OCI-LY3 (cell line): ENCODE measurements around the gene SERPINB13.

Experiments used
- H2AFZ ChIP-seq: fragments of 200-600, 300-600 bp; shearing (Covaris generic); 2 replicates; pipeline ENCODE4 v1.6.0; 2014; ENCODE audit warnings: antibody characterized with exemption, low read depth, low read length
- H3K27ac ChIP-seq: fragments of 200-600, 300-600 bp; sonication (generic); 2 replicates; pipeline ENCODE4 v1.5.1; 2014; ENCODE audit warnings: mild to moderate bottlenecking, low read length, moderate library complexity, mixed read lengths
- H3K27me3 ChIP-seq: fragments of 200-600, 300-600 bp; sonication (generic); 2 replicates; pipeline ENCODE4 v1.6.1; 2014; ENCODE audit warnings: low read depth, low read length, mixed read lengths
- H3K36me3 ChIP-seq: fragments of 200-600, 300-600 bp; sonication (generic); replicated peaks from 2 replicates; pipeline ENCODE3; 2014; ENCODE audit warnings: low read depth, low read length, mixed read lengths
- H3K4me1 ChIP-seq: fragments of 300-600, 200-600 bp; sonication (generic); 2 replicates; pipeline ENCODE4 v1.6.1; 2014; ENCODE audit warnings: low read length, mixed read lengths
- H3K4me2 ChIP-seq: fragments of 200-600, 300-600 bp; sonication (generic); 2 replicates; pipeline ENCODE4 v1.6.1; 2014; ENCODE audit warnings: low read length, mixed read lengths
- H3K4me3 ChIP-seq: fragments of 300-600, 200-600 bp; sonication (generic); 2 replicates; pipeline ENCODE4 v1.5.1; 2014; ENCODE audit warnings: antibody characterized with exemption, mild to moderate bottlenecking, low read length, moderate library complexity
- H3K79me2 ChIP-seq: fragments of 300-600, 200-600 bp; shearing (Covaris generic); 2 replicates; pipeline ENCODE4 v1.6.1; 2014; ENCODE audit warnings: mild to moderate bottlenecking, low read length, mixed read lengths
- H3K9ac ChIP-seq: fragments of 300-600, 200-600 bp; shearing (Covaris generic); 2 replicates; pipeline ENCODE4 v1.6.0; 2014; ENCODE audit warnings: mild to moderate bottlenecking, low read length, moderate library complexity
- H3K9me3 ChIP-seq: fragments of 200-600, 300-600 bp; shearing (Covaris generic); 2 replicates; pipeline ENCODE4 v1.6.1; 2014; ENCODE audit warnings: low read length, mixed read lengths; ENCODE audit not compliant: insufficient read depth
- H4K20me1 ChIP-seq: fragments of 200-600, 300-600 bp; sonication (generic); 2 replicates; pipeline ENCODE4 v1.6.1; 2016; ENCODE audit warnings: low read length, mixed read lengths; ENCODE audit not compliant: insufficient read depth
- CTCF ChIP-seq: fragments of 200-600, 300-600 bp; sonication (generic); IDR thresholded peaks from 2 replicates; pipeline ENCODE4 v1.5.1; 2014; ENCODE audit warnings: antibody characterized with exemption, low read length, low read depth
- EZH2phosphoT487 ChIP-seq: fragments of 200-600 bp; shearing (Covaris generic); IDR thresholded peaks from 2 replicates; pipeline ENCODE4 v1.6.1; 2018; ENCODE audit warnings: antibody characterized with exemption, mixed run types, low read depth

The SERPINB13 gene

GRCh38 chr18:63592471-63592870 is 5.3 kb downstream of the SERPINB13 start:
- H3K9ac ChIP-seq = no peak overlapping the region
- H2AFZ ChIP-seq = no peak overlapping the region
- H3K4me3 ChIP-seq = no peak overlapping the region
- H4K20me1 ChIP-seq = no peaks in the 10 kb centered on the region
- H3K4me2 ChIP-seq = no peak overlapping the region
- no peaks in the 10 kb centered on the region for H3K27me3 ChIP-seq
- no peaks in the 10 kb centered on the region for H3K36me3 ChIP-seq
- TF ChIP-seq CTCF (no peak), EZH2phosphoT487 (no peak)
- H3K4me1 ChIP-seq = no peaks in the 10 kb centered on the region
- H3K9me3 ChIP-seq = no peaks in the 10 kb centered on the region
- no peak overlapping the region for H3K27ac ChIP-seq
- no peaks in the 10 kb centered on the region for H3K79me2 ChIP-seq

DNA sequence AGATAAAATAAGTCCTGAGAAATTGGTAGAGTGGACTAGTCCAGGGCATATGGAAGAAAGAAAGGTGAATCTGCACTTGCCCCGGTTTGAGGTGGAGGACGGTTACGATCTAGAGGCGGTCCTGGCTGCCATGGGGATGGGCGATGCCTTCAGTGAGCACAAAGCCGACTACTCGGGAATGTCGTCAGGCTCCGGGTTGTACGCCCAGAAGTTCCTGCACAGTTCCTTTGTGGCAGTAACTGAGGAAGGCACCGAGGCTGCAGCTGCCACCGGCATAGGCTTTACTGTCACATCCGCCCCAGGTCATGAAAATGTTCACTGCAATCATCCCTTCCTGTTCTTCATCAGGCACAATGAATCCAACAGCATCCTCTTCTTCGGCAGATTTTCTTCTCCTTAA is 9.8 kb downstream of the SERPINB13 start:
- TF ChIP-seq EZH2phosphoT487 (no peak), CTCF (no peak)
- H2AFZ ChIP-seq = no peak overlapping the region

DNA sequence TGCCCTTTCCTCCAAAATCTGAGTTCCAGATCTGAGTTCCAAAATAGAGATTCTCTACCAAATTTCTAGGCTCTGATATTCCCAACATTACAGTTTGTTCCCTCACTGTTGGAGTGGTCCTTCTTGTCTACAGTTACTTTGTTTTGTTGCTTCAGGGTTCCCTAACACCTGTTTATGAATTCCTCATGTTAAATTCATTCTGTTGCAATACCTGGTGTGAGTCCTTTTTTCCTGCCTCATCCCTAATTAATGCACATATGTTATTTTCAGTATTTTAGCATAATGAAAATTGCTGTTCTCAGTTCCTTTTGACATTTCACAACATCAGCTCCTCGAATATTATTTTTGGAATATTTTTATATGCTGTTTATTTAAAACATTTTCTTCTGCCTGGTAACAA is 16.2 kb downstream of the SERPINB13 start:
- TF ChIP-seq CTCF = no peak
- TF ChIP-seq EZH2phosphoT487 = no peak
- peak overlapping the region; percentile 51 for H3K9ac ChIP-seq
- peak overlapping the region; percentile 68 for H3K4me2 ChIP-seq
- peaks cover 5% of the 10 kb centered on the region for H3K36me3 ChIP-seq
- peak overlapping the region; percentile 81 for H3K27ac ChIP-seq
- 0 out of 2 replicates have a peak overlapping the region, but pooled peaks have one; percentile 4 for H2AFZ ChIP-seq
- no peaks in the 10 kb centered on the region for H3K27me3 ChIP-seq
- H4K20me1 ChIP-seq = no peaks in the 10 kb centered on the region
- no peaks in the 10 kb centered on the region for H3K79me2 ChIP-seq
- 0 out of 2 replicates have a peak, but pooled peaks cover 4% of the 10 kb centered on the region for H3K9me3 ChIP-seq
- H3K4me1 ChIP-seq = peaks cover 52% of the 10 kb centered on the region
- H3K4me3 ChIP-seq = peak overlapping the region; percentile 55

More for the DNA sequence above, 9.8 kb downstream of the SERPINB13 start:
- H3K4me1 ChIP-seq = peaks cover 3% of the 10 kb centered on the region
- H3K4me2 ChIP-seq = no peak overlapping the region
- H3K27ac ChIP-seq = no peak overlapping the region
- 0 out of 2 replicates have a peak, but pooled peaks cover 3% of the 10 kb centered on the region for H3K9me3 ChIP-seq
- H3K27me3 ChIP-seq = no peaks in the 10 kb centered on the region
- H3K9ac ChIP-seq = no peak overlapping the region
- peaks cover 5% of the 10 kb centered on the region for H3K36me3 ChIP-seq
- no peak overlapping the region for H3K4me3 ChIP-seq
- H4K20me1 ChIP-seq = no peaks in the 10 kb centered on the region
- no peaks in the 10 kb centered on the region for H3K79me2 ChIP-seq

- TF ChIP-seq CTCF (no peak), EZH2phosphoT487 (no peak)
- Histone ChIP-seq H3K79me2 (no peaks in the 10 kb centered on the region), H3K4me1 (peaks cover 52% of the 10 kb centered on the region), H2AFZ (peak overlapping the region; percentile 4; the same call in 1 of the 2 replicates), H3K36me3 (peaks cover 5% of the 10 kb centered on the region), H3K9me3 (0 out of 2 replicates have a peak, but pooled peaks cover 4% of the 10 kb centered on the region), H3K4me2 (peak overlapping the region; percentile 68), H3K27ac (peak overlapping the region; percentile 81), H4K20me1 (no peaks in the 10 kb centered on the region), H3K4me3 (peak overlapping the region; percentile 55), H3K9ac (peak overlapping the region; percentile 51), H3K27me3 (no peaks in the 10 kb centered on the region)
Observed at GRCh38 chr18:63603772-63604171, 16.6 kb downstream of the SERPINB13 start.
